ENCODE data around the gene VGLL4.

Gene VGLL4

DNA sequence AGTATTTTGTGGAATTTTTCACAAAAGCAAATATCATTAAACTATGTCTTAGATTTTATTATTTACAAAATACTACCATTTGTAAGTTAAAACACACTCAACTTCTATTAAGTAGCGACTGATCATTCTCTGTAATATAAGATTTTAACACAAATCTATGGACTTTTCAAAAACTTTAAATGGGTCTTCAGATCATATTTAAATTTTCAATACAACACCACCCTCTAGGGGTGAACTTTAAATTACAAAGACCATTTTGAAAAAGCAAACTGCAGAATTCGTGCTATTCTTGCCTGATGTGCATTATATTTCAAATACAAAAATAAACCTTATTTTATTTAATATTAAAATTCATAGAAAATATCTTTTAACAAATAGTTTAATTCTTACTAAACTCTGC lies 8.2 kb upstream of the VGLL4 start:
- DNase-seq: no peak

DNA sequence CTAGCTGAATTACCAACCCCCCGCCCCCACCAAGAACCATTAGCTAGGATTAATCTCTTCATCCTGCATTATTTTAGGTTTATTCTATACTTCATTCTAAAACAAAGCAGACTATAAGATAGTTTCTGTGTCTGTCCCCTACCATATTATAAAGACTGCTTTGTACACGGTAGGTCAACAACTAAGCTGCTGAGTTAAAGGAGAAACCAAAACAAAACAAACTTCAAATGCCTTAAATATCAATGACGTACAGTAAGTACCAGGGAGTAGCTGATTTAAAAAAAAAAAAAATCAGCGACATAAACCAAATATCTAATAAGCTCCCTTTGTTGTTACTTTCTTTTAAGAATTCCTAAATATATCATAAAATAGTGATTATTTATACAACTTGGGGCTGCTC lies 7.8 kb upstream of the VGLL4 start:
- no peak for DNase-seq

DNA sequence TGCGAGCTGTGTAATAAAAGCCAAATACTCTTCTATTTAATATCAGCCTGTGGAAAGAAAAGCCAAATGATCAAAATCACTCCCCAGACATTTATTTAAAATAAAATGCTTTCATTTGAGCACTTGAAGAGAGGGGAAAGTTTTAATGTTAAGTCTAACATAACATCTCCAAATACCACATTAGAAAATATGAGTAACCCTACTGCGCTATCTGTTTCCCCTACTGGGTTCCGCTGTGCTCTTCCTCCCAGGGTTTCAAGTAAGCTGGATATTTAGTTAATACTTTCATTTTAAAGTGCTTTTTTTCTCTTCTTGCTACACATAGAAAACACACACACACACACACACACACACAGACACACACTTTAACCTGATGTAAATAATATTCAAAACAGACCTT lies 6.7 kb upstream of the VGLL4 start:
- DNase-seq: no peak

DNA sequence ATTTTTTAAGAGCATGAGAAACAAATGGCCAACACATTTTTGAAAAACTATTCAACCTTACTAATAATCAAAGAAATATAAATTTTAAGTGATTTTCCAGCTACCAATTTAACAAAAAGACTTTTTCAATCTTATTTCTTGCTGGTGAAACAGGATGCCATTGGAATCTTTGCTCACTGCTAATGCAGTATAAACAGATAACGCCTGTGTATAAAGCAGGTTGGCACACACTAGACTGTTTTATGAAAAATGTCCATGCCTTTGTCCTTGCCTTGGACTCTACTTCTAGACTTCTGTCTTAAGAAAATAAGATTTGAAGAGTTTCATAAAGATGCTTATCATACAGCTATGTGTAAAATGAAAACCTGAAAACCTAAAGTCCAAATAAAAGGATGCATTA lies 5.0 kb upstream of the VGLL4 start:
- no peak for DNase-seq

DNA sequence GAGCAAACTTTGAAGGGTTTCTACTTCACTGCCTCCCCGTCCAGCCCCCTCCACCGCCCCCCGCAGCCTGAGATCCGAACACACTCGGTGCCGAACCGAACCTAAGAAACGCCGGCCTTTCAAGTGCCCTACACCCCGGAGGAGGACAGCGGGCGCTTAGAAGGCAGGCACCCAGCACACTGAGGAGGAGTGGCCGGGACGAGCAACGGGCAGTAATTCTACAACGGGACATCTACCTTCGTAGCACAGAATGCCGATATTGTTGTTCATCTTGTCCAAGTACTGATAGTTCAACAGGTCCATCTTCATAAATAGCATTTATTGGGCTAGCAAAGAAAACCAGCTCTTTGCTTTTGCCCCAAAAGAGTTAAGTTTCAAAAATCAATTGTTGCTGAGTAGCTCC lies 513 bp downstream of the VGLL4 start:
- no peak for DNase-seq

DNA sequence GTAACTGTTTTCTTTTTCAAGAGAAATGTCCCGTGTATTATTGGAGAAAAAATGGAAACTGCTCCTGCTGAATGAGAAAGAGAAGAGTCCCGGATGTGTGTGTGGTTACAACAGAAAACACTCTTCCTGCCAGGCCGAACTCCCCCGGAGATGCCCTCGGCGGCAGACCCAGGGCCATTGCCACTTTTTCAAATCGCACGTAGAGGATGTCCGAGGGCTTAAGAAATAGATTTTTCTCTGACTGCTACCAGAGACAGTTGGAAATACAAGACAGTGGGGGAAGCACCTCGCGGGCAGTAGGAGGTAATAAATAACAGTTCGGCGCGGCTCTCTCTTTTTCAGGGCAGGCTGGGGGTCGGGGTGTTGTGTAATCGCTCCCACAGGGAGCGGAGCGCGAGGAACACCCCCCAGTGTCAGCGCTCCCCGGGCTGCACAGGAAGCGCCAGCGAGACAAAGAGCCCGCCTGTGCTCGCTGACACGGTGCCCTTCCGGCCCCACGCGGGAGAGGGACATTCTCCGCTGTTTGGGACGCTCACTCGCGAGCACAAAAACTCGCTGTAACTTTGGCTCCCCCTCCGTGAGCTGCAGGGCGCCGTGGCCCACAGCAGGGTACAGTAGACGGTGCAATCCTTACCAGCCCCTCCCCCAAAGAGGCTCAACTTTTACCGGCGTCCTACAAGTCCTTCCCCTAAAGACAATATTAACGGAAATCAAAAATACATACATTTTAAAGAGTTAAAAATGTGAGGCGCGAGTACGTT lies 1.1 kb downstream of the VGLL4 start:
- DNase-seq: peak; percentile 27

DNA sequence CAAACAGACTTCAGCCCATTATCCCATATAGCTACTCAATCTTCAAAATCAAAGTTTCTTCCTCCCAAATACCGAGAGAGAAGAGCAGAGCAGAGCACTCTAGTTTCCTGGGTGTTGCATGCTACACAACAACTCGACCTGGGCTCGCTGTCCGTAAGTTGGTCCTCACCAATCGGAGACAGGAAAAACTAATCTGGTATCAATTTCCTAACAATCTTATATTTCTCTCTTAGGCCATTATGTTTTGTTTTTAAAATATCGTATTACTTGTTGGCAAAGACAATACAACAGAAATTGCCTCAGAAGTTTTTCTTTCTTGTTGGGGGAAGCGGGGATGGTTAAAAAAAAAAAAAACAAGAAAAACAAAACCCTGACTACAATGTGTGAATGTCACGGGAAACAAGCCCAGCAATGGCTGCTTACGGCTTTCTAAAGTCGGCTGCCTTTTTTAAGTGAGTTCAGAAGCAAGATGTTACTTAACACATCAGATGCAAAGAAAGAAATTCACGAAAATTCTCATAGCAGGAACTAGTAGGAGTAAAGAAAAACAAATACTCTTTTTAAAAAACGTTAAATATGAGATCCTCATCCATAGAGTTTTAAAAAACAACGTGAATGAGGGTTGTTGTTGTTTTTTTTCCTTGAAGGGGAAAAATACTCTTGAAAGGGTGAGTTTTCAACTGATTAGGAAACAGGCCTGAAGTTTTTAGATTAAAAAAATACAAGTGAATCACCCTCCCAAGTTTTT lies 1.9 kb downstream of the VGLL4 start:
- no peak for DNase-seq

DNA sequence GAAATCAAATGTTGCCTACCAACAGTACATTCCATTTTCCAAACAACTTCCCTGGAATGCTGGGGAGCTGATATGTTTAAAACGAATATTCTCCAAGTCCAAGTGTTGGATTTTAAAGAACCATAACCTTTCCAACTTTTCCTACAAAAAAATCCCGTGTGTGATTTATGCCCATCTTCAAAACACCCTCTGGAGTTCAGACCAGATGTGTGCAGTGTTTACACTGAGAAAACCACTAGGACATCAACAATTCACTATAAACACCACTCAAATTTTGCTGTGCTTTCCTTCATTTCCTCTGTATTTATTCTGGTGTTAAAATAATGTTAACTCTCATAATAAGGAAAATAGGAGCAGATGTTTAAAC lies 2.4 kb downstream of the VGLL4 start:
- DNase-seq: no peak

DNA sequence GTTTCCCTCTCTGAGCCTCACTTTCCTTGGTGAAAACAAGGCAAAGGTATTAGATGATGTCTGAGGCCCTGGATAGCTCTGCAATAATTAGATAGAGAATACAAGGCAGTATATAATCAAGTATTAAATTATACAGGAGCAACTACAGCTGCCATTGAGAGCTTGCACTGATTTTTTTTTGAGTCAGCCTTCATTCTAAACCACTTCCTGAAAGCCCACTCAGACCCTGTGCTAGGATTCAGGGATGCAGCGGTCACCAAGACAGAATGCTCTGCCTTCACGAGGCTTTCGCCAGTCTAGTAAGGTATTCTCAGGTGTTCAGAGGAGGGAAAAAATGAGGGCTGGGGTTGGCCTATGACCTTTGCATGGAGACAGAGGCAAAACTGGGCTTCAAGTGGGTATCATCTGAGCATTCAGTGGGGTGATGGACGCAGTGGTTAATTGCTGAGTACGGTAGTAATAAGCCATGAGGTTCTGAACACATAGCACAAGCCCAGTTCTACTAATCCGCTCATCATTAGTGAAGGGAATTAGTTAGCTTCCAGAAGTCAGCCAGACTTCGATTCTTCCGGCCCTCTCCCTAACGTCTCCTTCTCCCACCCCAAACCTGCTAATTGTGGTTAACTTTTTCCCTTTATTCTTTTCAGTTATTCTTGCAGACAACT lies 3.6 kb downstream of the VGLL4 start:
- DNase-seq: no peak

DNA sequence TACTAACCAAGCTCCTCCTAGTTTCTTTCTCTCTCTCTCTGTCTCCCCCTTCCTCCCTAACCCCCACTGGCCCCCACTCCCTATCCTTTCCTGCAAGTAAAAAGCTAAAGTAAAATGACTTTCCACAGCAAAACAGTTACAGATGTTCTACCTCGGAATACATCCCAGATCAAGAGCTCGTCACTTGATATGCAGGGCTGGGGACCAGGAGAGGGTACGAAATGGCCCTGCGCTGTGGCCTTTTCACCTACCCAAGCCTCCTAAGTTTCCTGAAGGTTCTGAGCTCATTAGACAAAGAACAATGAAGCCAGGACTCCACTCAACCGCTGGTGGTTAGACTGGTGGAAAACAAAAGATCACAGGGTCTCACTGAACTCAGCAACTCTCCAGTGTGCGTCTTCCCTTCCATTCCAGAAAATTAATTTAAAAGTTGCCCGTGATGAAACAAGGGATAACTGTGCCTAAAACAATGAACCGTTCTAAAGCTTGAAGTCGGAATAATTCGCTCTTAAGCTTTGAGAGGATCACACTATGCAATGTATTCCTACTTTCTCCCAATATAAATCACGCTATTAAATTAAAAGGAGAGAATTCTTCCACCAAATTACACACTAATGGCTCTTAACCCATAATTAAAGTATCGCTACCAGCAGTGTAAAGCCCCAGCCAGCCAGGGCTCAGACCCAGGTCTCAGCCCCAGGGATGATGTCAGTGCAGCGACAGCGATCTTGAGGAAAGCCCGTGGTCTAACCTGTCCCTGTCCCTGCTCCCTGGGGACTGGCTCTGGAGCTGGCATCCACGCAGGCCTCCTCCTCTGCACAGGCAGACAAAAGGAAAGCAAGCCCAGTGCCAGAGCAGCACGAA lies 5.0 kb downstream of the VGLL4 start:
- no peak for DNase-seq

DNA sequence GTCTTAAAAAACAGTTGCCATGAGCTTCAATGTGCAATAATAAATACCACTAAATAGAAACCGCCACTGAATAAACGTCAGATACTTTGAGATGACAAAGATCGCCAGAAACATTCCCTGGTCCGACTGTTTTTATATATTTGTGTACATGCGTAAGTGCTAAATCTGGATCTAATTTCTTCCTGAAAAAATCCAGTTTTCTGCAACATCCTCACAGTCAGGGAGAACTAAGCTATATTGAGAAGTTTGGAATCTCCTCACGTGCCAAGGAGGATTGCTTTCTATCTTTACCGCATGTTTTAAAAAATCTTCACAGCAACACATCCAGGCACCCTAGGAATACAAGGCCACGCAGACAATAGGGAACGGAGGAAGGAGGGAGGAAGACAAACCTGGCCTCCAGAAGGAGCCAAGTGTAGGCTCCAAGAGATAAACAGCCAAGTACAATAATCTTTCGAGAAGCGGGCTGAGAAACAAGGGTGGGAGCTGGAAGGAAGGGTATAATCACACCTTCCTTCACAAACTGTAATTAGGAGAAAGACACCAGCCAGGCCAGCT lies 5.7 kb downstream of the VGLL4 start:
- no peak for DNase-seq

DNA sequence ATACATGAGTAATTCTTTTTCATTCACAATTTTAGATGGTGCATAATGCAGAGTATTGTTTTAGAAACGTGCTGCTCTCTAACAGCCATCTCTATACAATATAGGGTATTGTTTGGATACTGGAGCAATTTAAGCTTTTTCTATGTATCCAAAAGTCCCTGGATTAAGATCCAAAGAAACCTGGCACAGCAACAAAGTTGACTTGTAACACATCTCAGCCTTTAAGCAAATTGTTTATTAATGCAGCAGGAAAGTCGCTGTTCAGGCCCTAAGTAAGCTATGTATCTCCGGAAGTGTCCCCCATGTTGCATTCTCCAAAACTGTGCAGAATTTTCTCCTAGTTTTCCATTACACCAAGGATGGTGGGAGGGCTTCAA lies 7.3 kb downstream of the VGLL4 start:
- DNase-seq: no peak

DNA sequence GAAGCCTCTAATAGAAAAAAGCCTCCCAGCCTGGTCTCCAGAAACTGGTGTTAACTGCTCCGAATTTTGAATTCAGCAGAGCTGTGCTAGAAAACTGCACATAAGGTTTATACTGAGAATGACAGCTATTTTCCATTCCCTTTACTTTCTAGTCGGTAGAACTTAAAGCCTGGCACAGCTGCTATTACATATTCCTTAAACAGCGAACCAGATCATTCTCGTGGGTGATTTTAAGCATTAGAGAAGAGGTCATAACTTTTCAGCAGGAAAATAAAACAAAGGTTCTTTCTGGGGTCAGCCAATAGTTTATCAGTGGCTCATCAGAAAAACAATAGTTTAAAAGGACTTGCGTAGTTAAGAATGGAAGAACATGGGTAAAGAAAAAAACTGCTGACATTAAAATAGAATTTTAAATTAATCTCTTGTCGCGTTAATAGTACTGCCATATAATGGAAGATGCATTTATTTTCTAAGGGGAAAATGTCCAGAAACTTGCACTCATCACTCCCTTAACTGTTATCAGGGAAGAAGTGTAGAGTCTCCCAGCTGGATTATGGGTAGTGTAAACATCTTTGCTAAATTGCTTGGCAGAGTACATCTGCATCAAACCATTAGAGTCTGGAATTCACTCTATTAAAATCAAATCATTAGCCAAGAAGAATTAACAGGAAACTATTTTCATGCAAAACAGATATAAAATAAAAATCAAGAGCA lies 7.9 kb downstream of the VGLL4 start:
- no peak for DNase-seq

DNA sequence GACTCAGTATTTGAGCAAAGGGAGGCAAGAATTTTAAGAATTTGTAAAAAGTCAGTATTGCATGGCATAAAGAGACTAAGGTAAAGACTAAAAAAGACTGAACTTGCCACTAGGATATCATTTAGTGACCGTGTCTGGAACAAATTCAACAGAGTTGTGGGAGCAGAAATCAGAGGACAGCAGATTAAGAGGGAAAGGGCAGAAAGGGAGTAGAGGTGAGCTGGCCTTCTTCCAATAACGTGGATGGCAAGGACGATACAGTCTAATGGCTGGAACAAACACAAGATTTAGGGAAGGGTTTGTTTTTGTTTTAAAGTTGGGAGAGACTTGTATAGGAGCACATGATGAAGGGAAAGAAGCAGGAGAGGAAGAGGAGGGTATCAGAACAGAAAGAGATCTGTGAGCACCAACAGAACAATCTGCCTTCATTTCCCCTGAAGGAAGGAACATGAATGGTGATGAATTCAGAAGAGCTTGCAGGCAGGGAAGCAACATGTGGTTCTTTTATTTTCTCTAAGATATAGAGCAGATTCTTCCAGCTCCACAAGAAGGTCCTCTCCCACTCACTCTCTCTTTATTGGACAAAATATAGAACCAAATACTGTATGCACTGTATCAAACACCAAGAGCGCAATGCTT lies 8.6 kb downstream of the VGLL4 start:
- DNase-seq: no peak

DNA sequence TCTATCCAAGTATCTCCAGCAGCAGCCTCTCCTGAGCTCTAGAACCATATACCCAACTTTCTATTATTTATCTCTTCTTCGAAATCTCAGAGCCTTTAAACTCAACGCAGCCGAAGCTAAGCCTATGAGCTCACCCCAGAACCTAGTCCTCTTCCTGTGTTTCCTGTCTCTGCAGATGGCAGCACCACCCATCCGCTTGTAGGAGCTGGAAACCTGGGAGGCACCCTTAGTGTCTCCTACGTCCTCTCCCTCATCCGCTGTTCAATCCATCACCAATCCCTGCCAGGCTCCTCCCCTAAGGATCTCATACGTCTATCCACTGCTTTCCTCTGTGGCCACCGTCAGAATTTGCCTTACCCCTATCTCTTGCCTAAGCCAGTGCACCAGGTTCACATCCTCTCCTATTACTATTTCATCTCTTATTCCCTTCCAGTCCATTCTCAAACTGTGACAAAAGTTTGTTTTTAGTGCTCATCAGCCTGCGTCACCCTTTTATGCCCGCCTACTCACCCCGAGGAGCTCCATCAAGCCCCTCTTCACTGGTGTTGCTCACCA lies 9.6 kb downstream of the VGLL4 start:
- no peak for DNase-seq

DNA sequence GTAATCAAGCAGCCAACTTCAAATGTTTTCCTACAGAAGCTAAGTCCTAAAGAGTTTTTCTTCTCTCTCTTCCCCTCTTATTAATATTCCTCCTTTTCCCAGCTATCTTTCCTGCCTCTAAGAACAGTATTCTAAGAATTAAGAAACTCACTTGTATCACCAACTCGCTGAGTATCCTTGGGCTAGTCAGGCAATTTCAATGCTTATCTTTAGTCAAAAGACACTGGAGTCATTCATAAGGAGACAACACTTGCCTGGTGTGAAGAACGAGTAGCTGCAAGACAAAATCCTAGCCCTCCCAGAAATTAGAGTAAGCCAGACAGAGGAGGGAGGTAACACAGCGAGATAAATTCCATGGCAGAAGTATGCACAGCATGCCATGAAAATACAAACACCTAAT lies 10.7 kb downstream of the VGLL4 start:
- DNase-seq: no peak

DNA sequence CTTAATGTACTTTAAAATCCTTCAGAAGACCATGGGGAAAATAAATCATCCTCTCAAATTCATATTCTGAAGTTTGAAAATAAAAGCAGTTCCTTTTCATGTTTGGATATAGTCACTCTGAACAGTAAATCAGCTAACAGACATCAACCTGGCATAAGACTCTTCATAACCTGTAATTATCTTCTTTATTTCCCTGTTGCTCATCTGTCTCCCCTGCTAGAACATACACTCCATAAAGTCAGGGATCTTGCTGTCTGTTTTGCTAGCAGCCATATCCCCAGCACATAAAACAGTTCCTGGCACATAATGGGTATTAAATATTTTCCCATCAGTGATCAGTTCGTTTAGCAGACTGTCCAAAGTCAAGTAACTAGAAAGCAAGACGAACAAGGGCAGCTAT lies 11.2 kb downstream of the VGLL4 start:
- no peak for DNase-seq

DNA sequence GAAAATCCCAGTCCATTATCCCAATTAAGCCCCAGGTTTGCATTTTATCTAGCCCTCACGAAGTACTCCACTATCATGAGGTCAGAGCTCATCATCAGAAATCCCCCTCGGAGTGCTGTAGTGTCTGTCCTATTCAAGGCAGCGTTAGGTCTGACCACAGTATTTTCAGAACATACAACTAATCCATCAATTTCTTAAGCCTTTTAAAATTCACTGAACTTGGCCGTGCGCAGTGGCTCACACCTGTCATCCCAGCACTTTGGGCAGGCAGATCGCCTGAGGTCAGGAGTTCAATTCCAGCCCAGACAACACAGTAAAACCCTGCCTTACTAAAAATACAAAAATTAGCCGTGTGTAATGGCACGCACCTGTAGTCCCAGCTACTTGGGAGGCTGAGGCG lies 11.9 kb downstream of the VGLL4 start:
- no peak for DNase-seq

DNA sequence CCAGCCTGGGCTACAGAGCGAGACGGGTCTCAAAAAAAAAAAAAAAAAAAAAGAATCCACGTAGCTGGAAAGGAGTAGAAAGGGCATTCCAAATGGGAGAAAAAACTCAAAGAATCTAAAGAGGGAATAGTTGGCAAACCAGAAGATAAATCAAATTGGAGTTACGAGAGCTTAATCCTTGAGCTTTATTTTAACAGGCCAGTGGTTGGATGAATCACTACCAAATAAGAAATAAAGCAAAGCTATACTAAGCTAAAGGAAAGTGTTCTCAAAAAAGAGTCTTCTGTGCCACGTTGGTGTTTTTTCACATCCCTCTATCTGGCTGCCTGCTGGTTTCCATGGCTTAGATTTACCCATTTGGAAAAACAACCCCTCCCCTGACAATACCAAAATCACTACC lies 14.0 kb downstream of the VGLL4 start:
- no peak for DNase-seq

DNA sequence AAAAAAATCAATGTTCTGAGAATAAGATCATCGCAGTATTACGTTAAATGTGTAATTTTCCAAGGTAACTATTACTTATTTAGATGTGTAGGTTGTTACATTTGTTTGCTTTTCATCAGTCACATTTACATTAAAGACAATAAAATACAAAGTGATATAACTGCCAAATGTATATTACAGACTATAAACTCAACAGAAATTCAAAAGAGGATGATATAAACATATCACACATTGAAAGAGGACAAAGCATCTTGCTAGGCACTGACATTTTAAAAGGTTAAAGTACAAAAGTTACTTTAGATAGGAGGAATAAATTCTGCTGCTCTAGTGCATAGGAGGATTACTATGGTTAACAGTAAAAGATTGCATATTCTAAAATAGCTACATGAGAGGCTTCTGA lies 16.1 kb downstream of the VGLL4 start:
- DNase-seq: no peak

DNA sequence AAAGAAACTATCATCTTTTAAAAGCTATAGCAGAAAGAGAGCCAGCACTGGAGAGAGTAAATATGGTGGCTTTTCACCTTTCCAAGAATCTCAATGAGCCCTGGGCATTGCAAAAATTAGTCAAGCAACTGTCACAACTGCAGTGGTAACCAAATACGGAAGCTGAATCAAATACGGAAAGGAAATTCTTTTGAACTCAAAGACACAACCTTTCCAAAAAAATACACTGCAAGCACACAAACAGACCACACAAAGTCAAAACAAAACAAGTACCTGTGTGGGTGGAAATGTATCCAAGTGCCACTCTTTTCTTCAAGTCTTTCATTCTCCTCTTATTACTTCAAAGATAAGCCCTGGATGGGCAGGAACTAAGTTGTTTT lies 17.6 kb downstream of the VGLL4 start:
- no peak for DNase-seq
